ENCODE results near the gene CRISP1. TPM values are rescaled to one million over a fixed set of nuclear protein-coding genes. Genes with fewer than 3 reads are reported as not detected.

Gene CRISP1
- total RNA-seq, 4 donors from 2014 or later: not detected

DNA sequence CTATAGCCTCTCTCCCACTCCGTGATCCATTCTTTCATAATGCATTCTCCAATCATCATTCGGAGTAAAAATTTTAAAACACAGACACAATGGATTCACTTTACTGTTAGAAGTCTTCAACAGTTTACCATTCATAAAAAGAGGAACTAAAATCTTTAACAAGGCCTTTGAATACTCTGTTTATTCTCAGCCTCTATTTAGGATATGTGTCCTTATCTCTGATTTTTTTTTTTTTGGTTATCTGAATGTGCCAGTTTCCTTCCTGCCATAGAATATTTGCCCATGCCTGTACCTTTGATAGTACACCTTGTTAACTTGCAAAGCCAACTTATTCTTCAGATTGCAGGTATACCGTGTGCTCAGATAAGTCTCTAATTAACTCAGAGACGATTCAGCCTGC is 11.1 kb downstream of the CRISP1 start:
- Histone ChIP-seq H3K4me3 (no peak overlapping the region), H3K27me3 (peaks cover 0 to 7% (median 0%) of the 10 kb centered on the region in 4 donors), H3K27ac (no peak overlapping the region), H3K9me3 (no peaks in the 10 kb centered on the region), H3K4me1 (peaks cover 0 to 3% (median 0%) of the 10 kb centered on the region in 3 donors), H3K36me3 (no peaks in the 10 kb centered on the region)
- DNase-seq: no peak
- TF ChIP-seq, protein P1, sequence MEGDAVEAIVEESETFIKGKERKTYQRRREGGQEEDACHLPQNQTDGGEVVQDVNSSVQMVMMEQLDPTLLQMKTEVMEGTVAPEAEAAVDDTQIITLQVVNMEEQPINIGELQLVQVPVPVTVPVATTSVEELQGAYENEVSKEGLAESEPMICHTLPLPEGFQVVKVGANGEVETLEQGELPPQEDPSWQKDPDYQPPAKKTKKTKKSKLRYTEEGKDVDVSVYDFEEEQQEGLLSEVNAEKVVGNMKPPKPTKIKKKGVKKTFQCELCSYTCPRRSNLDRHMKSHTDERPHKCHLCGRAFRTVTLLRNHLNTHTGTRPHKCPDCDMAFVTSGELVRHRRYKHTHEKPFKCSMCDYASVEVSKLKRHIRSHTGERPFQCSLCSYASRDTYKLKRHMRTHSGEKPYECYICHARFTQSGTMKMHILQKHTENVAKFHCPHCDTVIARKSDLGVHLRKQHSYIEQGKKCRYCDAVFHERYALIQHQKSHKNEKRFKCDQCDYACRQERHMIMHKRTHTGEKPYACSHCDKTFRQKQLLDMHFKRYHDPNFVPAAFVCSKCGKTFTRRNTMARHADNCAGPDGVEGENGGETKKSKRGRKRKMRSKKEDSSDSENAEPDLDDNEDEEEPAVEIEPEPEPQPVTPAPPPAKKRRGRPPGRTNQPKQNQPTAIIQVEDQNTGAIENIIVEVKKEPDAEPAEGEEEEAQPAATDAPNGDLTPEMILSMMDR (IDR thresholded peaks at IDR 0.05): no peak
- TF ChIP-seq POLR2A (IDR thresholded peaks at IDR 0.05): no peak
- WGBS, 2 donors: 76 to 80% methylated on average over 4 of the region's 4 CpGs
- intact Hi-C loops (cut with DNase I): no loop called here

DNA sequence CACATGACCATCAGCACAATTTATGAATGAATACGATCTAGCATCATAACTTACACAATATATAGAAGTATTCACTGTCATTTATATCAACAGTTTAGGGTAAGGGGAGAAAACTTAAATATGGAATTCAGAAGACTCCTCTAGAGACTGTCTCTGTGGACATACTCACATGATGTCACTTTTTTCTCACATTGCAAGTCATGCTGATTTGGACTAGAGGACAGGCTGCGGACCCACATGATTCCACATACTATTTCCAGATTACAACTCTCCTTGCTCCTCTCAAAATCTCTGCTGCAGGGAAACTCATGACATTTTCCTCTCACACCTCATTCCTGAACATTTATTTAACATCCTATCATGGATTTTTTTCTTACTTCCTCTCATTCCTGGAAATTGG is 13.4 kb downstream of the CRISP1 start:
- DNase-seq: no peak
- intact Hi-C loops (cut with DNase I): no loop called here
- no peaks in the 10 kb centered on the region for H3K36me3 ChIP-seq
- H3K9me3 ChIP-seq: no peaks in the 10 kb centered on the region
- H3K27me3 ChIP-seq: peaks cover 0 to 7% (median 0%) of the 10 kb centered on the region in 4 donors
- no peak overlapping the region for H3K4me3 ChIP-seq
- 85 to 86% methylated on average over 2 of the region's 2 CpGs for WGBS, 2 donors
- peaks cover 0 to 3% (median 0%) of the 10 kb centered on the region in 3 donors for H3K4me1 ChIP-seq
- no peak overlapping the region for H3K27ac ChIP-seq
- TF ChIP-seq, protein P1 (IDR thresholded peaks at IDR 0.05): no peak
- no peak for TF ChIP-seq POLR2A (IDR thresholded peaks at IDR 0.05)

DNA sequence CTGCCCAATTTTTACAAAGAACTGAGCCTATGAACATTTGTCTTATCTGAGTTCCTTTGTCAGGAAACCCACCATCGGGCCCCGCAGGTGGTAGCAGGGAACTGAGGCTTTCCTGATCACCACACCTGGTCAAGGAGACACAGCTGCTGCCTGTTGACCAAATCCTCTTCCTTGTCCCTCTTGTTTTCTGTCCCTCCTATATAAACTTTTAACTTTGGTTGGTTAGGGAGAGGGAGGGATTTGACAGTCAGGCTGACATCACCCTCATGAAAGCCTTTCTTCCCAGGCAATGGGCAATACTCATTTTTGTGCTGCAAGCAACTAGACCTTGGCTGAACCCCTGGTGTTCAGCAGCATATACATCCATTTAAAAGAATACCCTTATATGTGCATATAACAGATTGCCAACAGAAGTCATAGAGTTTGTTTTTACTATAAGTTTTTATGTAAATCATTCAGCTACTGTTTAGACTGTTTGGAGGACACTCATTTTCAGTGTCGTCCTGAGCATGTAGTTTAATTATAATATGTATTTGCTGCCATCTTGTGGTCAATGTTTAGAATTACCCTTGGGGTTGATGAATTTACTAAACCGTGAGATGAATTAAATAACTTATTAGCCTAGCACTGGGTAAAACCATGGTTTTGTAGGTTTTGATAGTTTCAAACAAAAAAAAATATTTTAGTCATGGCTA is 17.0 kb downstream of the CRISP1 start:
- Histone ChIP-seq H3K36me3 (no peaks in the 10 kb centered on the region), H3K27ac (no peak overlapping the region), H3K4me1 (no peaks in the 10 kb centered on the region), H3K4me3 (no peak overlapping the region), H3K9me3 (no peaks in the 10 kb centered on the region), H3K27me3 (peaks cover 0 to 3% (median 0%) of the 10 kb centered on the region in 4 donors)
- WGBS, 2 donors: 12 to 46% methylated on average over 4 of the region's 4 CpGs
- intact Hi-C loops (cut with DNase I): loop anchor here (10.0 kb wide), 1 partner anchor 225 kb away; no protein-coding TSS in a partner anchor
- DNase-seq: no peak
- no peak for TF ChIP-seq POLR2A (IDR thresholded peaks at IDR 0.05)
- TF ChIP-seq, protein P1 (IDR thresholded peaks at IDR 0.05): peak in 5 of 6 experiments; percentile 48 to 78 (median 69)

DNA sequence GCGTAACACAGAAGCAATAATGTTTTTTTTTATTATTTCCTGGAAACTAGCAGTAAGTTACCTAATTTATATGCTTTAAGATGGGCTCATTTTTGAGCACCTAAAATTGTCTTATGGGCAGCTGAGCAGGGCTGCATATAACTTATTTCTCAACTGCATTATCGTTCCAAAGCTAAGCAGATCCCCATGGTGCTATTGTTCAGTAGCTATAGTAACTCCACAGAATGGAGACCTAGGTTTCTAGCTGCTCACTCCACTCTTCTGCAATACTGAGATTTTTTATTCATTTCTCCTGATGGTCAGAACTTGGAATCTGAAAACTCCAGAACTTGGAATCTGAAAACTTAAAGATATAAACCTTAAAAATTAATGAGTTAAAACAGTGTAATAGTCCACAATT is 18.7 kb downstream of the CRISP1 start:
- Histone ChIP-seq H3K9me3 (no peaks in the 10 kb centered on the region), H3K27me3 (no peaks in the 10 kb centered on the region), H3K36me3 (no peaks in the 10 kb centered on the region), H3K4me1 (no peaks in the 10 kb centered on the region), H3K4me3 (no peak overlapping the region), H3K27ac (no peak overlapping the region)
- DNase-seq: no peak
- WGBS, 2 donors: 81 to 90% methylated on average over 2 of the region's 2 CpGs
- no peak for TF ChIP-seq POLR2A (IDR thresholded peaks at IDR 0.05)
- TF ChIP-seq, protein P1 (IDR thresholded peaks at IDR 0.05): no peak
- intact Hi-C loops (cut with DNase I): loop anchor here (10.0 kb wide), 1 partner anchor 223 kb away; no protein-coding TSS in a partner anchor

DNA sequence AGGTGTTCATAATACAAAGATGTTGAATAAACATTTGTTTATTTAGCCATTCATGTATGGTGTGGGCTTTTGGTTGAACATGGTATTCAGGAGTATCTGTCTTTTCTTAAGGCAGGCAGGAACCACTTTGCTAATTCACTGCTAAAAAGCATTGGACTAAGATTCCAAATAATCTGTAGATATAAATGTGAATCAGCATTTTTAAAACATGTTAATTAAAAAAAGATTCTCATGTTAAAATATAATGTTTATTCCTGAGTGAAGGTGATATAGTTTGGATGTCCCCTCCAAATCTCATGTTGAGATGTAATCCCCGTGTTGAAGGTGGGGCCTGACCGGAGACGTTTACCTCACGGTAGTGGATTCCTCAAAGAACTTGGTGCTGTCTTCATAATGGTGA is 19.3 kb downstream of the CRISP1 start:
- Histone ChIP-seq H3K27ac (no peak overlapping the region), H3K9me3 (no peaks in the 10 kb centered on the region), H3K36me3 (no peaks in the 10 kb centered on the region), H3K27me3 (no peaks in the 10 kb centered on the region), H3K4me1 (no peaks in the 10 kb centered on the region), H3K4me3 (no peak overlapping the region)
- 89 to 95% methylated on average over 4 of the region's 4 CpGs for WGBS, 2 donors
- TF ChIP-seq, protein P1 (IDR thresholded peaks at IDR 0.05): no peak
- no peak for TF ChIP-seq POLR2A (IDR thresholded peaks at IDR 0.05)
- DNase-seq: no peak
- intact Hi-C loops (cut with DNase I): loop anchor here (10.0 kb wide), 1 partner anchor 222 kb away; no protein-coding TSS in a partner anchor

Measured in esophagus squamous epithelium (tissue), 5 donors.